Fibroblast of lung (primary cell): Measurements from ENCODE around the gene ACY1.
"Not testable (repeated sequence)": the region's sequence is repeated elsewhere in the genome, so short reads cannot be mapped to it uniquely, and the experiment has no call there.

ENCODE experiments used
- CTCF ChIP-seq, 2 donors: IDR thresholded peaks in 1 of 2; conservative IDR thresholded peaks in 1 of 2; 1 replicate in 1 of 2; 2 replicates in 1 of 2; pipeline ENCODE4 v1.5.1; 2011 to 2012; ENCODE audit warnings: low read length in 2 of 2, control low read depth in 1 of 2, inconsistent platforms in 1 of 2, low read depth in 1 of 2, mild to moderate bottlenecking in 1 of 2
- EZH2 ChIP-seq: IDR thresholded peaks from 2 replicates; pipeline ENCODE4 v1.5.1; 2012; ENCODE audit warnings: low read length, control low read depth, mild to moderate bottlenecking; ENCODE audit errors: missing control alignments

GRCh38 chr3:51990501-51990971 is 7.2 kb downstream of the ACY1 start:
- not testable (repeated sequence) for TF ChIP-seq CTCF (conservative IDR thresholded peaks at IDR 0.05 in 1 of 2, IDR thresholded peaks at IDR 0.05 in 1 of 2; ENCODE audit: low read depth in 1 of 2, low read length in 2 of 2); EZH2
